ENCODE data around the gene LTBP3.
A peak's percentile ranks its signal among the peaks of the same experiment; 100 is the strongest.

The LTBP3 gene

GRCh38 chr11:65505466-65506289, 52.5 kb downstream of the LTBP3 start:
- no peak for DNase-seq

GRCh38 chr11:65504674-65505465, 53.3 kb downstream of the LTBP3 start:
- no peak for DNase-seq

- DNase-seq = no peak
Observed at GRCh38 chr11:65503949-65504673, 54.0 kb downstream of the LTBP3 start.

GRCh38 chr11:65503368-65503948, 54.7 kb downstream of the LTBP3 start:
- DNase-seq = no peak

- no peak for DNase-seq
Observed at GRCh38 chr11:65502555-65503367, 55.4 kb downstream of the LTBP3 start.

GRCh38 chr11:65502274-65502554, 55.9 kb downstream of the LTBP3 start:
- DNase-seq = no peak

GRCh38 chr11:65501472-65502273, 56.5 kb downstream of the LTBP3 start:
- DNase-seq = no peak

GRCh38 chr11:65501186-65501471, 57.0 kb downstream of the LTBP3 start:
- DNase-seq = no peak

GRCh38 chr11:65500387-65501185, 57.6 kb downstream of the LTBP3 start:
- DNase-seq = no peak

GRCh38 chr11:65499713-65500386, 58.3 kb downstream of the LTBP3 start:
- no peak for DNase-seq

GRCh38 chr11:65498977-65499712, 59.0 kb downstream of the LTBP3 start, which contains the start of gene MALAT1:
MALAT1 (plus strand) TSS chr11:65499045.
- DNase-seq = peak; percentile 93

GRCh38 chr11:65498727-65498976, 59.5 kb downstream of the LTBP3 start:
- DNase-seq = no peak

GRCh38 chr11:65498042-65498726, 60.0 kb downstream of the LTBP3 start:
- peak; percentile 36 for DNase-seq

- DNase-seq = peak; percentile 94
Observed at GRCh38 chr11:65497141-65498041, 60.8 kb downstream of the LTBP3 start.

- no peak for DNase-seq
Observed at GRCh38 chr11:65496304-65497140, 61.6 kb downstream of the LTBP3 start.

- DNase-seq = no peak
Observed at GRCh38 chr11:65493367-65494176, 64.6 kb downstream of the LTBP3 start.

All from T-helper 9 cell (primary cell).